NCI-H2227 treated with DMSO at 0.1 percent for 48 hours (cell line): Measurements from ENCODE around the gene ZNRF3.

ENCODE experiments used
- DNase-seq: peaks from one replicate; lab custom pipeline; 2025; lab: John Stamatoyannopoulos, UW

Gene ZNRF3

DNA sequence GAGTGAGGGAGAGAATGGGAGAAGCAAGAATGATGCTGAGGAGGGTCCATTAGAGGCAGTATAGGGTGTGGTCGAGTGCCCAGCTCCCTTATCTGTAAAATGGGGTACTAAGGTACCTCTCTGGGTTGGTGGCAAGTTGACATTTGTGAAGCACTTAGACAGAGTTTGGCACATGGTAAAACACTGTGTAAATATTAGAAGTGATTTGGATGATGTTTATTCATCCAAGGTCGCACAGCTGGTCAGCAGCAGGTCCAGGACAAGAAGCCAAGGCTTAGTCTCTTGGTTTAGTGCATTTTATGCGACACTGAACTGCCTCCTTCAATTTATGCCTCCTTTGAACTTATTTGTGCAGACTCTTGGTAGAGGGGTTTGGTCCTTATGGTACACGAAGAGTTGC, 208.9 kb downstream of the ZNRF3 start:
- DNase-seq, result no peak

DNA sequence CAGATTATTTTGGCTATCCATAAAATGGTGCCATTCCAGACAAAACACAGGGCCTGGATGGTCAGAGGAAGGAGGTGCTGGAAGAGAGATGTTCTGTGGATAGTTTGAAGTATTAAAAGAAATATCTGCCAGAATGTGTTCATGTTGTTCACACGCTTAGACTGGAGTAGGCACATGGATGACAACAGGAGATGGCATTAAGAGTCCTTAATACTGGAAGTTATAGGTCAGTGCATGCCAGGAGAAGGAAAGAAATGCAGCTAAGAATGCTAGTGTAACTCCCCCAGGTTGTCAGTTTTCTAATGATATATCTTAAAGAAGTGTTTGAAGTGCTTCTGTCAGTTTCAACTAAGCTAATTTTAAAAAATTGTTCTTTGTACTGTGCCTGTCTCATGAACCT, 209.7 kb downstream of the ZNRF3 start:
- no peak for DNase-seq

DNA sequence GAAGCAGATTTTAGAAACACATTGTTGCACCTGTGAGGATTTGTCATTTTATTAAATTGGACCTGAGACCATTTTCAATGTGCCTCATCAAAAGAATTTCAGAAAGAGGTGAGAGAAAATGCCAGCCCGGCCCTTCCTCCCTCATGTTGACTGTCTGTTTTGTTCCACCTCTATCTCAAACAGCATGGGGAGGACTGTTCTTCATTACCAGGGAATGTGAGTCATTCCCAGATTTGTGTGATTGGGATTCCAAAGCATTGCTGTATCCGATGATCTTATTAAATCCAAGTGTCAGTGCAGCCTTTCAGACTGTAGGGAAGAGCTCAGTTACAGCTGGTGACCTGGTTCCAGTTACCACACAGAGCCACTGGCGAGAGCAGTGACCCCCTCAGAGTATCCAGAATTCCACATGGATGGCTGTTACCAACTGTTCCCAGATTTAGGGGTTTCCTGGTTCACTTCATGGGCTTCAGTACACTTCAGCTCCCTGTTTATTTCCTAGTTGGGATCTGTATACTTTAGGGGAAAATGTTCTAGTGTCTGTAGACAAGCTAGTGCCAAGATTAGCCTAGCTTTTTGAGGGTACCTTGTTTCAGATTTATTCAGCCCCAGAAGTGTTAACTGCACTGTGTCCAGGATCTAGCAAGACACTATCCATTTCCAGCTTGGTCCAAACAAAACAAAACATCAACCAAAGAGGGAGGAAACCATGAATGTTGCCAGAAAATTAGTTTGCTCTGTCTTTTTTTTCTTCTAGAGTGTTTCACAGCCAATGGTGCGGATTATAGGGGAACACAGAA, 210.3 kb downstream of the ZNRF3 start:
- no peak for DNase-seq

DNA sequence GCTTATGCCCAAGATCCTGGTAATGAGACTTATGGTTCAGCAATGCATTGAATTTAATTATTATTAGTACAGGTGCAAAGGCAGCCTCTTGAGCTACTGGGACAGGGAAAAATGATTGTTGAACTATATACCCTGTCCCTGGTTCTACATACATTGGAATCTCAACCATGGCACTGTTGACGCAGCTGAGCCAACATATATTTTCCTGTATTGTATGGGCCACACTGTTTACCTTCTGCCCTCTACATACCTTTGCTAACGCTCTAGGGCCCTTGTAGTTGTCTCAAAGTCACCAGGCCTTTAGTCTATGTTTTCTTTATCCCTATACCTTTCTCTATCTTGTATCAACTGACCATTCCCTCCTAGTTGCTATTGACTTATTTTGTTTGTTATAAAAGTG, 212.1 kb downstream of the ZNRF3 start:
- no peak for DNase-seq

DNA sequence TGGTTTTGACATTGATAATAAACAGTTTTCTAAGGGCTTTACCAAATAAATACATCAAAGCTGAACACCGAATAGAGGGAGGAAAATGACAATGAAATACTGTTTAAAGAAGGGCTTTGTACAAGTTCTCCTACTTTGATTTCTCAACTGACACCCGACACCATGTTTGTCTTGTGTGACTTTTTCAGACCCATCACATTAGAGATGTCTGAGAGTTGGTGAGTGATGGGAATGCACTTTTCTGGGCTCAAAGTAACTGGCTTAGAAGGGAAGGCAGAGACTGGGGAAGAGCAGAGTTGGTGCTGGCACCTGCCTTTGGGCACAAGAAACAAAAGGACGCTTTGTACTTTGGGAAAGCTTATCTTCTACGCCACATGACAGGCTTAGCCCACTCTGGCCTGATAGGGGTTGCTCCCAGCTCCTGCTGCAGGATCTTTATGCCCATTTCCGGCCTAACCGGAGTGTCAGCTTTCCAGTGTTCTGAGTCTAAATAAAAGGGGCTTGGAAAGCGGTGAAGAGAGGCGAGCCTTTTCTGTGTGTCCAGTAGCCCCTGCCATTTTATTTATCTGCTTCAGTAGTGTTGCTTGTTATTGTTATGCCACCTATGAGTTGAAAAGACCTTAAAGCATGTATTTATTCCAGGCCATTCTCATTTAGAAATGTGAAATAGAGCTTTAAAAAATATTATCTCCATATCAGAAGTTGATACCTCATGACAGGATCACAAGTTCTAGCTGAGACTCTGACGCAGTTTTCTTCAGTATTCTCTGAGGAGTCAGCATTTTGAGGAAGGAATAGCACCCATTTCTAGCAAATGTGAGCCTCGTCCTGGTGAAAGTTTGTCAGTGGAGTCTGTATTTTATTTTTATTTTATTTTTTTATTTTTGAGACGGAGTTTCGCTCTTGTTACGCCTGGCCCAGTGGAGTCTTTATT, 213.6 kb downstream of the ZNRF3 start:
- no peak for DNase-seq

DNA sequence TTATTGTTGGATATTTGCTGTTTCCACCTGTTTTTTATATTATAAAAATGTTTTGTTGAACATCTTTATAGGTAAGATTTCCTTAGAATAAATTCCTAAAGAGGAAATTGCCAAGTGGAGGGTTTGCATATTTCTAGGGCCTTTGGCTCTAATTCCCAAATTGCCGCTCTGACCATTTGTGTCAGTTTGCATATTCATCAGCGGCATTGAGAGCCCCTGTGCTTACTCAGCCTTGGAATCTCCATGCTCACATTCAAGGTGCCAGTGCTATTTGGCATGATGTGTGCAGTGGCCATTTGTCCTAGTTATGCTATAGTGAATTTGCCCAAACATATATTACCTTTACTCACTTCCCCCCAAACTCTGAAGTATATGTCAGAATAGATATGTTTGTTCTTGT, 214.9 kb downstream of the ZNRF3 start:
- no peak for DNase-seq

DNA sequence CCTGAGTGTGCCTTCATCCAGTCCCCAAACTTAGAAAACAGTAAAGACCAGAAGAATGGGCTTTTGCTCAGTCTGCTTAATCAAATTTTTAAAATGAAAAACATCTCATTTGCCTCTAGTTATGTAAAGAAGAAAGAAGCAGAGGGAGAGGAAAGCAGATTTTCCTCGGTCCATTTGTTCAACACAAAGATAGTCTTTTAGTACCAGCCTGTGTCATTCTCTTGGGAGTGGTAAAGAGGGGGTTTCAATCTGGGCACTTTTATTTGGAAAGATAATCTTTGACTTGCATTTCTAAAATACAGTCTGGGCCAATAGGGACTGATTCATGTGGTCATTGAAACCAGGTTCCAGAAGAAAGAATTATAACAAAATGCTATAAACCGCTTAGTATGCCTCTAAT, 218.9 kb downstream of the ZNRF3 start:
- DNase-seq, result no peak

DNA sequence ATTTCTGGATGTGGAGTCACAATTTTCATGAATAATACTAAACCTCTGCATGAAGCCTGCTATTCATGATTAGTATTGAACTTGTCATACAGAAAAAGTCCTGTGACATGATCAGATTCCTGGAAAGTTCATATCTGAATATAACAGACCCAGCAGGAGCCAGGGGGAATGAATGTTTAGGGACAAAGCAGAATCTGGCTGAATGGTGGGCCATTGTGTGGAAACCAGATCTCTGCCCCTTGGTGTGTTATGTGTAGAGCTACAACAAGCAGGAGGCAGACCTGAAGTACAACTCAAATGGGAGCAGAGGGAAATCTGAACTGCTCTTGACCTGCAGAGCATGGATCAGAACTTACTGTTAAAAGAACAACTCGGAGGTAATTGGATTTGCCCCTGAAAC, 219.7 kb downstream of the ZNRF3 start:
- no peak for DNase-seq

DNA sequence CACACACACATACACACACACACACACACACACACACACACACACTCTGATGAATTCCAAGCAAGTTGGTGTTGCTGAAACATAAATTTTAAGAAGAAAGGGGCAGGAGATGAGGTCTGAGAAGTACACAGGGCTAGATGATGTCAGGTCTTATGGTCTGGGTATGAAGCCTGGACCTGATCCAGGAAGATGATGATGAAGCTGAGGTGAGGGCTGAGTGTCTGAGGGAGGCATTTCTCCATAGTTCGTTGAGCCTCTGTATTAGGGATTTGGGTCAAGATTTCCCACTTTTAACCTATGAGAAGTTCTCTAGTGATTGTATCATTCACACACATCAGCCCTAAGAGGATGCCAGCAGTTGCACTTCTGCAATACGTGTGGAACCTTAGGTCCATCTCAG, 222.1 kb downstream of the ZNRF3 start:
- DNase-seq, result no peak

DNA sequence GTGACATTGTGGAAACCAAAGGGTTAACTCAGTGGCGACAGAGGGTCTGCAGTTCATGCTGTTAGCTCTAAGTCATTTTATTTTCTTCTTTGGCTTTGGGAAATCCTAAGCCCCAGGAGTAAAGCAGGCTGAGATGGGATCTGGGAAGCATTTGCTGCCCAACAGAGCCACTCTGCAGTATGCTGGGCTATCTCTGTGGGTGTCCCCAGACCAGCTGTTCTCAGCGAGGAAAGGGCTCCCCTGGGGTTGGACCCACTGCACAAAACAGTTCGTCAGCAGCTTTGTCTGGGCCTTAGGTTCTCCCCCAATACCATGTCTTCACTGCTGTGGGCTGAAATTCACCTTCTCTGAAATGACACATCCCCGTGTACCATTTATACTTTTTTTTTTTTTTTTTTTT, 223.5 kb downstream of the ZNRF3 start:
- no peak for DNase-seq
